H4 (cell line): ENCODE data around the gene NUDT2. TPM values are rescaled to one million over a fixed set of nuclear protein-coding genes. Genes with fewer than 3 reads are reported as not detected.
"Not testable (repeated sequence)": the region's sequence is repeated elsewhere in the genome, so short reads cannot be mapped to it uniquely, and the experiment has no call there.

ENCODE experiments used
- DNase-seq: peaks from one replicate; pipeline ENCODE4 v3.0.0-alpha.2; 2015; ENCODE audit warnings: low spot score
- total RNA-seq: library from RNA; depleted of rRNA; stranded (reverse); fragments of >200 nt; shearing (Covaris generic); gene quantifications from 2 replicates; pipeline ENCODE4 v1.2.3, GENCODE V29; 2014

The NUDT2 gene
- total RNA-seq, 1 experiment from 2014 or later, result 75.3 TPM

GRCh38 chr9:34335376-34335775 is 6.0 kb downstream of the NUDT2 start:
- DNase-seq, result no peak

GRCh38 chr9:34337403-34337802 is 8.0 kb downstream of the NUDT2 start:
- DNase-seq, result no peak

GRCh38 chr9:34338079-34338478 is 8.7 kb downstream of the NUDT2 start:
- DNase-seq, result not testable (repeated sequence)

- DNase-seq, result no peak
Measured at GRCh38 chr9:34338665-34339385, 9.5 kb downstream of the NUDT2 start.

GRCh38 chr9:34341659-34342295 is 12.4 kb downstream of the NUDT2 start:
- DNase-seq, result no peak

- no peak for DNase-seq
Measured at GRCh38 chr9:34343090-34343489, 13.7 kb downstream of the NUDT2 start.

- DNase-seq, result no peak
Measured at GRCh38 chr9:34343605-34344004, 14.2 kb downstream of the NUDT2 start.

- no peak for DNase-seq
Measured at GRCh38 chr9:34346873-34347799, 17.8 kb downstream of the NUDT2 start.

- DNase-seq, result no peak
Measured at GRCh38 chr9:34347800-34348158, 18.4 kb downstream of the NUDT2 start.

- DNase-seq, result no peak
Measured at GRCh38 chr9:34349324-34349723, 20.0 kb downstream of the NUDT2 start.

GRCh38 chr9:34352122-34352652 is 22.8 kb downstream of the NUDT2 start:
- not testable (repeated sequence) for DNase-seq

GRCh38 chr9:34352957-34353356 is 23.6 kb downstream of the NUDT2 start:
- not testable (repeated sequence) for DNase-seq

GRCh38 chr9:34362614-34363214 is 33.3 kb downstream of the NUDT2 start:
- no peak for DNase-seq

GRCh38 chr9:34363619-34364351 is 34.4 kb downstream of the NUDT2 start:
- DNase-seq, result no peak

GRCh38 chr9:34365282-34365681 is 35.9 kb downstream of the NUDT2 start:
- DNase-seq, result no peak

- DNase-seq, result no peak
Measured at GRCh38 chr9:34366365-34366764, 37.0 kb downstream of the NUDT2 start.

- DNase-seq, result not testable (repeated sequence)
Measured at GRCh38 chr9:34367751-34368410, 38.5 kb downstream of the NUDT2 start.

GRCh38 chr9:34368796-34369195 is 39.4 kb downstream of the NUDT2 start:
- DNase-seq, result not testable (repeated sequence)

GRCh38 chr9:34369636-34370035 is 40.3 kb downstream of the NUDT2 start:
- no peak for DNase-seq

GRCh38 chr9:34370335-34370969 is 41.1 kb downstream of the NUDT2 start:
- DNase-seq, result no peak
